ENCODE measurements around the gene IL3RA.
"Not testable (repeated sequence)": the region's sequence is repeated elsewhere in the genome, so short reads cannot be mapped to it uniquely, and the experiment has no call there.

Gene IL3RA

GRCh38 chrX:1426321-1426720 is 89.7 kb downstream of the IL3RA start:
- DNase-seq, result not testable (repeated sequence)

DNA sequence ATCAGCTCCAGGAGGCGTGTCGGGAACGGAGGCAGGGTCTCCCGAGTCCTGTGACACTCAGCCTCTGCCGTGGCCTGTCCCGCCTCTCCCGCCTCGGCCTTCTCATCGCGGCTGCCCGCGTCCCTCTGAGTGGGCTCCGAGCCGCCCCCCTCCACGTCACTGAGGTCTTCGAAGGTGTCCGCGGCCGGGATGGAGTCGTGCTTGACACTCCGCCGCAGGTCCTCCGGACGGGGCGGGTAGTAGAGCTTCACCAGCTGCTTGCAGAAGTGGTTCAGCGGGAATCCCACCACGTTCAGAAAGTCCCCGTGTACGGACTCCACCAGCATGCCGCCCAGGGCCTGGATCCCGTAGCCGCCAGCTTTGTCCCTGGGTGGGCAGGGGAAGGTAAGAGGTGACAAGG is 91.2 kb downstream of the IL3RA start:
- no peak for DNase-seq

- no peak for DNase-seq
These were observed 93.9 kb downstream of the IL3RA start for GRCh38 chrX:1430451-1430850.

Data from stimulated activated naive CD4-positive, alpha-beta T cell (primary cell).